AG08396 (cell line): ENCODE data around the gene MOK.

Source experiments
- DNase-seq: peaks from one replicate; pipeline ENCODE4 v3.0.0; 2012; ENCODE audit warnings: low spot score, mixed read lengths

The MOK gene

GRCh38 chr14:102180248-102180998 lies 124.5 kb downstream of the MOK start:
- no peak for DNase-seq
